ENCODE results near the gene CDK5R1. TPM values are rescaled to one million over a fixed set of nuclear protein-coding genes. Genes with fewer than 3 reads are reported as not detected.
"Not testable (repeated sequence)": the region's sequence is repeated elsewhere in the genome, so short reads cannot be mapped to it uniquely, and the experiment has no call there.

CDK5R1 gene
- total RNA-seq, 1 donor from 2014 or later, result 25.8 TPM

DNA sequence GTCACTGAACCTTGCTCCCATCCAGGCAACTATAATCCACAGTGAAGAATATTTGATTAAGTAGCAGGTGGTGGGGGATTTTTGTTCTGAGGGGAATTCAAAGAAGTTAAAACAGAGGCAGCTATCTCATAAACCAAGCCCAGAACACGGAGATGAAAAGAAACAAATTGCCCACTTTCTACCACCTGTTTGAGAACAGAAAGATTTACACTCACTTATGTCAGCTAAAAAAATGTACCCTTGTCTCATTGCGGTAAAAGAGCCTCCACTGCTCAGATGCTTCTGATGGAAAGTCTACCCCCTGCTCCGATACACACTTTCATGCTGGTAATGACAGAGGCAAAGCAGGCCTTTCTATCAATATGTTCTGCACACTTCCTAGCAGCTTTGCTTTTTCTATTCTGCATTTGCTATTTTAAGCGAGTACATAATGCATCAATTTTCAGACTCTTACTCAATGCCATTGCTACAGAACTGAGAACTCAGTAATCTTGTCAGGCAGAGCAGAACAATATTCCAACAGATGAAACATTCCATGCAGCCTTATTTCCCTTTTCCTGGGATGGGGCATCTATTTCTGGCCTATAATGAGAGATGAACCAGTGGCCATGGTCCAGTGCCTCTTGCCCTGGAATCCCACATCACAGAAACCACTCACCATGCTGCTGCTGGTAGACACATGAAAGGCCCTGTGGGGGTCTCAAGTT lies 29.0 kb downstream of the CDK5R1 start:
- peak; percentile 90 for DNase-seq (ENCODE audit: low read depth)

DNA sequence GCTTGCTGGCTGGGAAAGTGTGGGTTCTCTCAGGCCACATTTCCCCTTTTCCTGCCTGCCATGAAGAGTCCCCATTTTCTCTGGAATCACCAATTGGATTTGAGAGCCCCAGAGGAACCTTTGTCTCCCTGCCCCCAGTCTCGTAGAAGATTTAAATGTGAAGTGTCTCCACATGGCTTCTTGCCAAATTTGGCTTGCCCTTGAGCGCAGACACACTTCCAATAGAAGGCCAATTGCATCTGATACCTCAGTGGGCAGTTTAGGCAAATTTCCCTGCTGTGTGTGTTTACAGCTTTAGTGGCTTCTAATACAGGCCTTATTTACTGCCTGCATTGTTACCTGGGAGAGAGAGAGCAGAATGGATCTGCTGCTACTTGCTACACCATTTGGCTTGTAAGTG lies 29.7 kb downstream of the CDK5R1 start:
- DNase-seq (ENCODE audit: low read depth), result peak; percentile 60

DNA sequence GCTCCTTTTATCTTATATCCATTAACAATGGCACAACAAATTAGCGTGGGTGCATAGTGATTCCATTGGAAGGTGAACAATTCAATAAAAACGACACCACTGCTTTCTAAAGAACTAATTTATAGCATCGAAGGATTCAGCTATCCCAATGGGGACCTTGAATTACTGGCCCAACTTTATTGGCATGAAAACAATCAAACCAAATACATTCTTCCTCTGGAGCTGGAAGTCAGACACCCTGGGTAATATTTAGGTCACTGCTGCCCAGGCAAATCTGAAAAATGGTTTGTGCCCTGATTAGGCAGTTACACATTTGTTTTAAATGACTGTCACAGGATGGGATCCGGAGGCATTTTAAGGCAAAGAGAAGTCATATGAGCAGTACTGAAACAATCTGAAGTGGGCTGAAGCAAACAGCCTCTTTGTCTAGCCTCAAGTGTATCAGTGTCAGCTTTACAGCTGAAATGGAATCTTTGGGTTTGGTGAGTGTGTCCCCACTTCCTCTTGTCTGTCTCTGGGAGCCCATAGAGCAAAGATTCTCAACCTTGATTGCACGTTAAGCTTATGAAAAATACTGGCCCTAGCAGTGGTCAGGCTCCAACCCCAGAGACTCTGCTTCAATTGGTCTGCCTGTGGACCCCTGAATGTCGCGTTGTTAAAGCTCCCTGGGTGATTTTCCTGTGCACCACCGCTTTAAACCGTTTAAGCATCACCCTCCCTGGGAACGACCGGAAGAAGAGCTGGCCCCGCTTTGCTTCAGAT lies 30.3 kb downstream of the CDK5R1 start:
- no peak for DNase-seq (ENCODE audit: low read depth)

GRCh38 chr17:32517982-32518381 lies 31.2 kb downstream of the CDK5R1 start:
- DNase-seq (ENCODE audit: low read depth), result peak; percentile 67

- no peak for DNase-seq (ENCODE audit: low read depth)
These were observed 31.9 kb downstream of the CDK5R1 start for GRCh38 chr17:32518646-32519227.

GRCh38 chr17:32519228-32520103 lies 32.7 kb downstream of the CDK5R1 start:
- DNase-seq (ENCODE audit: low read depth), result peak; percentile 92

- peak; percentile 84 for DNase-seq (ENCODE audit: low read depth)
These were observed 33.4 kb downstream of the CDK5R1 start for GRCh38 chr17:32520104-32520701.

- DNase-seq (ENCODE audit: low read depth), result no peak
These were observed 34.1 kb downstream of the CDK5R1 start for GRCh38 chr17:32520737-32521404.

GRCh38 chr17:32523017-32523680 lies 36.4 kb downstream of the CDK5R1 start:
- DNase-seq (ENCODE audit: low read depth), result no peak

DNA sequence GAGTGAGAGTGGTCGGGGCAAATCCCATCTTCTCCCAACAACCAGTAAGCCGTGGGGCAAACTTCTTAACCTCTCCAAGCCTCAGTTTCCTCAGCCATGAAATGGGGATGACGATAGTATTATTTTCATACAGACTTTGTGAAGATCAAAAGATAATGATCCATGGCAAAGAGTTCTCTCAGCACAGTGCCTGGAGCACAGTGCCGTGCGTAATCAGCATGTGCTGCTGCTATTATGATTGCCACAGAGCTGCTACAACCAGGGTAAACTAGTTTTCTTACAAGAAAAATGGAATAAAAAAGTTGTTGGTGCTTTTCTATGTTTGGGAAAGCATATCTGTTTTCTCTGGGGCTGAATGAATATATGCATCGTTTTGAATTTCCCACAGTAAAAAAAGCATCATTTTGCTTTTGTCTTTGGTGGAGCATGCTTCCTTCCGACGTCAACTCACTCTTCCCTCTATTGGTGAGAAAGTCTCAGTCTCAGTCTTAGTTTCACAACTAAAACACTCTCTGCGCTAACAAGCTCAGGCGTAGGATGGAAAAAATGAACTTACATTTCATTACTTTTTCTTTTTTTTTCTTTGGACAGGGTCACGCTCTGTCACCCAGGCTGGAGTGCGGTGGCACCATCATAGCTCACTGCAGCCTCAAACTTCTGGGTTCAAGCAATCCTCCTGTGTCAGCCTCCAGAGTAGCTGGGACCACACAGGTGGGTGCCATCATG lies 37.2 kb downstream of the CDK5R1 start:
- DNase-seq (ENCODE audit: low read depth), result no peak

DNA sequence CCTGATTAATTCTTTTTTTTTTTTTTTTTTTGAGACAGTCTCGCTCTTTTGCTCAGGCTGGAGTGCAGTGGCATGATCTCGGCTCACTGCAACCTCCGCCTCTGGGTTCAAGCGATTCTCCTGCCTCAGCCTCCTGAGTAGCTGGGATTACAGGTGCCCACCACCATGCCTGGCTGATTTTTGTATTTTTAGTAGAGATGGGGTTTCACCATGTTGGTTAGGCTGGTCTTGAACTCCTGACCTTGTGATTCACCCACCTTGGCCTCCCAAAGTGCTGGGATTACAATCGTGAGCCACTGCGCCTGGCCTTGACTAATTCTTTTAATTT lies 37.7 kb downstream of the CDK5R1 start:
- not testable (repeated sequence) for DNase-seq (ENCODE audit: low read depth)

DNA sequence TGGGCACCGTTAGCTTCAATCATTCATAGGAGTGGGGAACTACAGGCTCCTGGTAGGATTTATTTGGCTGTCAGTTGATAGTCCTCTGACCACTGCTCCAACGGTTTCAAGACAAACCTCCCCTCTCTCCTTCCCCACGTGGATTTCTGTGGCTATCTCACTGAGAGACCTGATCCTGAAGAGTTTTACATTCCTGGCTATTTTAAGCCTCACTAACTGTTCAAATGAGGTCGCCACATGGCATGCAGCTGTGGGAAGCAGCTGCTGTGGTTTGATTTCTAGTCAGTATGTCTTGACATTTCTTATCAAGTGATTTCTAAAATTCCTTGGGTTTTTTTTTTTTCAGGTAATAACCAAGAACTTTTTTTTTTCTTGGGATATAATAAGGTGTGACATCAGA lies 38.3 kb downstream of the CDK5R1 start:
- DNase-seq (ENCODE audit: low read depth), result peak; percentile 98

- DNase-seq (ENCODE audit: low read depth), result no peak
These were observed 40.4 kb downstream of the CDK5R1 start for GRCh38 chr17:32527146-32527545.

- no peak for DNase-seq (ENCODE audit: low read depth)
These were observed 42.0 kb downstream of the CDK5R1 start for GRCh38 chr17:32528825-32529224.

GRCh38 chr17:32529604-32530003 lies 42.8 kb downstream of the CDK5R1 start:
- no peak for DNase-seq (ENCODE audit: low read depth)

GRCh38 chr17:32533296-32533695 lies 46.5 kb downstream of the CDK5R1 start:
- DNase-seq (ENCODE audit: low read depth), result no peak

DNA sequence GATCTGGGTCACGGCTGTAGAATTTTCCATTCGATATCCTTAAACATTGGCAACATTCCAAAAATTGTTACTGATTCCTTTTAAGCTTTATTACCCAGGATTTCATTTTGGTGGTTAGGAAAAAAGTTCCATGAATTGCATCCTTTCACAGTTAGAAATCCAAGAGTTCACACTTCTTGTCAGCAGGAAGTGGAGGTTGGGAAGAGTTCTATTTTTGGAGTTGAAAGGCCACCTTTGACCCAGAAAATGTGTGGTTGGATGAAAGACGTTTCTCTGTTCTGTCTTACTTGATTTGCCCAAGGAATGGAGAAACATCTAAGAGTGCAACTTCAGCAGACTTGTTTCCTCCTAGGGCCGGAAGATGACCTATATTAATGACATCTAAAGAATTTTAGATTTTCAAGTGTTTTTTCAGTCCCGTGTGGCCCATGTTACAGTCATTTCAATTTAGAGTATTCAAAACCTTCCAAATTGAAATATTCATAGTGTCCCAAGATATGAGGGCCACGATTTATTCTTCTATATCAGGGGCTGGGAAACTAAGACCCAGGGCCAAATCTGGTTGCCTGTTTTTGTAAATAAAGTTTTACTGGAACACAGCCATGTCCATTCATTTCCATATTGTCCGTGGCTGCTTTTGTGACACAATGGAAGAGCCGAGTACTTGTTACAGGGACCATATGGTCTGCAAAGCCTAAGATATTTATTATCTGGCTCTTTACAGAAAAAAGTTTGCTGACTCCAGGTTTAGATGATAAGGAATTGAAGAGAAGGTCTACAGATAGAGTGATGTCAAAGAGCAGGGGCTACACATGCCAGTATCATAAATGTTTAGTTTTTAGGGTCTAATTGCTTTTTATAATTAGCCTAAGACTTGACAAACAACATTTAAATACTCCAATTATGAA lies 50.2 kb downstream of the CDK5R1 start:
- DNase-seq (ENCODE audit: low read depth), result no peak

Measured in myocyte (in vitro differentiated cells).